T-helper 2 cell treated with Interferon-gamma antibody and Interleukin-4, amounts not matched to agents 5 μg/mL and 100 μg/mL, for 36 hours (primary cell): ENCODE data around the gene EML3.
"Not testable (repeated sequence)": the region's sequence is repeated elsewhere in the genome, so short reads cannot be mapped to it uniquely, and the experiment has no call there.

ENCODE experiments used
- DNase-seq: peaks from one replicate; pipeline ENCODE4 v3.0.0; 2021; ENCODE audit warnings: low spot score
- H3K27ac Mint-ChIP-seq: one replicate; pipeline ENCODE4 v1.8.0; 2021; ENCODE audit warnings: mild to moderate bottlenecking, mixed read lengths
- H3K27me3 Mint-ChIP-seq: one replicate; pipeline ENCODE4 v1.8.0; 2021; ENCODE audit warnings: low read depth, mixed read lengths
- H3K36me3 Mint-ChIP-seq: one replicate; pipeline ENCODE4 v1.8.0; 2021; ENCODE audit warnings: low read depth, mixed read lengths
- H3K4me1 Mint-ChIP-seq: one replicate; pipeline ENCODE4 v1.8.0; 2021; ENCODE audit warnings: low read depth, mixed read lengths
- H3K4me3 Mint-ChIP-seq: one replicate; pipeline ENCODE4 v1.8.0; 2022; ENCODE audit warnings: mild to moderate bottlenecking, moderate library complexity, mixed read lengths
- H3K9me3 Mint-ChIP-seq: one replicate; pipeline ENCODE4 v1.8.0; 2021; ENCODE audit warnings: mixed read lengths

Gene EML3, protein sequence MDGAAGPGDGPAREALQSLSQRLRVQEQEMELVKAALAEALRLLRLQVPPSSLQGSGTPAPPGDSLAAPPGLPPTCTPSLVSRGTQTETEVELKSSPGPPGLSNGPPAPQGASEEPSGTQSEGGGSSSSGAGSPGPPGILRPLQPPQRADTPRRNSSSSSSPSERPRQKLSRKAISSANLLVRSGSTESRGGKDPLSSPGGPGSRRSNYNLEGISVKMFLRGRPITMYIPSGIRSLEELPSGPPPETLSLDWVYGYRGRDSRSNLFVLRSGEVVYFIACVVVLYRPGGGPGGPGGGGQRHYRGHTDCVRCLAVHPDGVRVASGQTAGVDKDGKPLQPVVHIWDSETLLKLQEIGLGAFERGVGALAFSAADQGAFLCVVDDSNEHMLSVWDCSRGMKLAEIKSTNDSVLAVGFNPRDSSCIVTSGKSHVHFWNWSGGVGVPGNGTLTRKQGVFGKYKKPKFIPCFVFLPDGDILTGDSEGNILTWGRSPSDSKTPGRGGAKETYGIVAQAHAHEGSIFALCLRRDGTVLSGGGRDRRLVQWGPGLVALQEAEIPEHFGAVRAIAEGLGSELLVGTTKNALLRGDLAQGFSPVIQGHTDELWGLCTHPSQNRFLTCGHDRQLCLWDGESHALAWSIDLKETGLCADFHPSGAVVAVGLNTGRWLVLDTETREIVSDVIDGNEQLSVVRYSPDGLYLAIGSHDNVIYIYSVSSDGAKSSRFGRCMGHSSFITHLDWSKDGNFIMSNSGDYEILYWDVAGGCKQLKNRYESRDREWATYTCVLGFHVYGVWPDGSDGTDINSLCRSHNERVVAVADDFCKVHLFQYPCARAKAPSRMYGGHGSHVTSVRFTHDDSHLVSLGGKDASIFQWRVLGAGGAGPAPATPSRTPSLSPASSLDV

GRCh38 chr11:62612366-62613290, at the start of gene EML3, which contains the start of gene ROM1:
EML3 (minus strand) TSS chr11:62612775; CDS start chr11:62612457, 318 bp downstream.
ROM1 (plus strand) TSS chr11:62613257; CDS start chr11:62613282, 25 bp downstream.
- peak; percentile 86 for DNase-seq
- no peaks in the 10 kb centered on the region for H3K27me3 Mint-ChIP-seq
- peak within 1 kb of the TSS; percentile 88 for H3K4me3 Mint-ChIP-seq
- H3K9me3 Mint-ChIP-seq: no peaks in the 10 kb centered on the region
- peak within 1 kb of the TSS; percentile 88 for H3K27ac Mint-ChIP-seq
- peaks cover 35% of the 10 kb centered on the region for H3K36me3 Mint-ChIP-seq
- peaks cover 31% of the 10 kb centered on the region for H3K4me1 Mint-ChIP-seq

DNA sequence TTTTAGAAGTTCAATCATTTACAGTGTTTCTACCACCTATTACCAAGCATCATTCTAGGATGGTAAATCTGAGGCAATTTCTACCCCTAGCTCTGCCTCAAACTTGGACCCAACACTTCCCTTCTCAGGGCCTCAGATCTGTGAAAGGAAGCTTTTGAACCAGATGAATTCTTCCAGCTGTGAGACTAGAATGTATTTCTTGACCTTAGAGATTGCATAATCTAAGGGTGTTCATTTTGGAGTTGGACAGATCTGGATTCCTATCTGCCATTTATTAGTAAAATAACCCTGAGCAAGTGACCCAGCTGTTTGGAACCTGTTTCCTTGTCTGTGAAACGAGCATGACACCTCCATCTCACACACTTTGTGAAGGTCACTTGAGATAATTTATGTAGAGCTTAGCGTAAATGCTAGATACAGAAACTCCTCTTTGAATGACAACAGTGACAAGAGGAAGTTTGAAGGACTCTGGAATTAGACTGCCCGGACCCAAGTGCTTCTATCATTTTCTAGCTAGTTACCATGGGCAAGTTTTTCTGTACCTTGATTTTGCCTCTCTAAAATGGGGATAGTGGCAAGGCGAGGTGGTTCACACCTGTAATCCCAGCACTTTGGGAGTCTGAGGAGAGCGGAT, 44.3 kb upstream of the EML3 start:
- H3K4me1 Mint-ChIP-seq: peaks cover 15% of the 10 kb centered on the region
- no peak for DNase-seq
- no peaks in the 10 kb centered on the region for H3K9me3 Mint-ChIP-seq
- peaks cover 6% of the 10 kb centered on the region for H3K36me3 Mint-ChIP-seq
- no peaks in the 10 kb centered on the region for H3K27me3 Mint-ChIP-seq
- no peak overlapping the region for H3K4me3 Mint-ChIP-seq
- no peak overlapping the region for H3K27ac Mint-ChIP-seq

DNA sequence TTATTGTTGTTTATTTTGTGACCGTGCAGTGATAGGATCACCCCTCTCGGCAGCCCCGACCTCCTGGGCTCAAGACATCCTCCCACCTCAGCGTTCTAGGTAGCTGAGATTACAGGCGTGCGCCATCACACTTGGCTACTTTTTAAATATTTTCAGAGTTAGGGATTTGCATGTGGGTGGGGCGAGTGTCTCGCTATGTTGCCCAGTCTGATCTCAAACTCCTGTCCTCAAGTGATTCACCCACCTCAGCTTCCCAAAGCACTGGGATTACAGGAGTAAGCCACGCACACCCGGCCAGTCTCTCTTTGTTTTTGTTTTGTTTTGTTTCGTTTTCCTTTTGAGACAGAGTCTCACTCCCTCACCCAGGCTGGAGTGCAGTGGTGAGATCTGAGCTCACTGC, 41.7 kb upstream of the EML3 start:
- no peaks in the 10 kb centered on the region for H3K27me3 Mint-ChIP-seq
- DNase-seq: no peak
- H3K36me3 Mint-ChIP-seq: peaks cover 11% of the 10 kb centered on the region
- no peak overlapping the region for H3K27ac Mint-ChIP-seq
- H3K4me1 Mint-ChIP-seq: peaks cover 14% of the 10 kb centered on the region
- peak overlapping the region; percentile 46 for H3K4me3 Mint-ChIP-seq
- H3K9me3 Mint-ChIP-seq: no peaks in the 10 kb centered on the region

DNA sequence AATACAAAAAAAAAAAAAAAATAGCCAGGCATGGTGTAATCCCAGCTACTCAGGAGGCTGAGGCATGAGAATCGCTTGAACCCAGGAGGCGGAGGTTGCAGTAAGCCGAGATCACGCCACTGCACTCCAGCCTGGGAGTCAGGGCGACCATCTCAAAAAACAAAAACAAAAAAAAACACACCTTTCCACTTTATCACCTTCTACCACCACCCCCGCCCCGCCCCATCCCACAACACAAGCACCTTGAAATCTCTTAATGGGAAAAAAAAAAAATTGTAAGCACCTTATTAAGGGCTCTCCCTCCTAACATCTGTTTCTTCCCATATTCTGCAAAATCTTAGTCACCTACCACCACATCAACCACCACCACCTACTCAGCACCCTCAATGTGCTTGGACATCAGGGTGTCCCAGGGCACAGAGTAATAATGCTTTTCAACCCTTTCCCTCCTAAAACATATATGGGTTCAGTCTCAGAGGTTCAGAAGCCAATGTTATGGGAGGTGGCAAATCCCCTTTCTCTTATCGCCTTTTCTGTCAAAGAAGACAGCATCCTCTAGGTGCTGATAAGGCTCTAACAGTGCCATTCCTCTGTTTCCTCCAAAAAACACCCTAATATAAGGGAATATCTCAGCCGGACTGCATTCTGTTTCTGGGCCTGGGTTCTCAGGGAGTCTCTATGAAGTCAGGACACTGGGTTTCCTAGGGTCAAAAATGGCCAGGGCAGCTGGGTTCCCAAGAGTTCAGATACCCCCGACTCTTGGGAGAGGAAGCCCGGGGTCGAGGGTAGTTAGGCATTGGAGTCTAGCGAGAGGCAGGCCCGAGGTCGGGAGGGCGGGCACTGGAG, 39.8 kb upstream of the EML3 start:
- Mint-ChIP-seq H3K27me3 (no peaks in the 10 kb centered on the region), H3K27ac (peak overlapping the region; percentile 95), H3K36me3 (peaks cover 15% of the 10 kb centered on the region), H3K4me1 (peaks cover 14% of the 10 kb centered on the region), H3K4me3 (peak overlapping the region; percentile 95), H3K9me3 (no peaks in the 10 kb centered on the region)
- DNase-seq: no peak

GRCh38 chr11:62650283-62650682, 37.7 kb upstream of the EML3 start:
- H3K4me3 Mint-ChIP-seq, H3K9me3 Mint-ChIP-seq, H3K27me3 Mint-ChIP-seq, DNase-seq, H3K27ac Mint-ChIP-seq: not testable (repeated sequence)
- H3K36me3 Mint-ChIP-seq: peaks cover 26% of the 10 kb centered on the region
- H3K4me1 Mint-ChIP-seq: peaks cover 18% of the 10 kb centered on the region

GRCh38 chr11:62649486-62649885, 36.9 kb upstream of the EML3 start:
- no peak for DNase-seq
- no peak overlapping the region for H3K27ac Mint-ChIP-seq
- peaks cover 29% of the 10 kb centered on the region for H3K36me3 Mint-ChIP-seq
- no peak overlapping the region for H3K4me3 Mint-ChIP-seq
- peaks cover 19% of the 10 kb centered on the region for H3K4me1 Mint-ChIP-seq
- H3K27me3 Mint-ChIP-seq: no peaks in the 10 kb centered on the region
- no peaks in the 10 kb centered on the region for H3K9me3 Mint-ChIP-seq

GRCh38 chr11:62648967-62649364, 36.4 kb upstream of the EML3 start:
- Mint-ChIP-seq H3K9me3 (no peaks in the 10 kb centered on the region), H3K27ac (no peak overlapping the region), H3K4me1 (peaks cover 17% of the 10 kb centered on the region), H3K4me3 (no peak overlapping the region), H3K36me3 (peaks cover 33% of the 10 kb centered on the region), H3K27me3 (no peaks in the 10 kb centered on the region)
- DNase-seq: no peak

- peaks cover 14% of the 10 kb centered on the region for H3K4me1 Mint-ChIP-seq
- no peak overlapping the region for H3K27ac Mint-ChIP-seq
- H3K9me3 Mint-ChIP-seq: no peaks in the 10 kb centered on the region
- no peaks in the 10 kb centered on the region for H3K27me3 Mint-ChIP-seq
- H3K4me3 Mint-ChIP-seq: no peak overlapping the region
- peaks cover 32% of the 10 kb centered on the region for H3K36me3 Mint-ChIP-seq
- no peak for DNase-seq
Measured at GRCh38 chr11:62648185-62648966, 35.8 kb upstream of the EML3 start.

- Mint-ChIP-seq H3K27ac (no peak overlapping the region), H3K9me3 (no peaks in the 10 kb centered on the region), H3K27me3 (no peaks in the 10 kb centered on the region), H3K36me3 (peaks cover 34% of the 10 kb centered on the region), H3K4me1 (peaks cover 15% of the 10 kb centered on the region), H3K4me3 (no peak overlapping the region)
- no peak for DNase-seq
Measured at GRCh38 chr11:62647609-62648005, 35.0 kb upstream of the EML3 start.

DNA sequence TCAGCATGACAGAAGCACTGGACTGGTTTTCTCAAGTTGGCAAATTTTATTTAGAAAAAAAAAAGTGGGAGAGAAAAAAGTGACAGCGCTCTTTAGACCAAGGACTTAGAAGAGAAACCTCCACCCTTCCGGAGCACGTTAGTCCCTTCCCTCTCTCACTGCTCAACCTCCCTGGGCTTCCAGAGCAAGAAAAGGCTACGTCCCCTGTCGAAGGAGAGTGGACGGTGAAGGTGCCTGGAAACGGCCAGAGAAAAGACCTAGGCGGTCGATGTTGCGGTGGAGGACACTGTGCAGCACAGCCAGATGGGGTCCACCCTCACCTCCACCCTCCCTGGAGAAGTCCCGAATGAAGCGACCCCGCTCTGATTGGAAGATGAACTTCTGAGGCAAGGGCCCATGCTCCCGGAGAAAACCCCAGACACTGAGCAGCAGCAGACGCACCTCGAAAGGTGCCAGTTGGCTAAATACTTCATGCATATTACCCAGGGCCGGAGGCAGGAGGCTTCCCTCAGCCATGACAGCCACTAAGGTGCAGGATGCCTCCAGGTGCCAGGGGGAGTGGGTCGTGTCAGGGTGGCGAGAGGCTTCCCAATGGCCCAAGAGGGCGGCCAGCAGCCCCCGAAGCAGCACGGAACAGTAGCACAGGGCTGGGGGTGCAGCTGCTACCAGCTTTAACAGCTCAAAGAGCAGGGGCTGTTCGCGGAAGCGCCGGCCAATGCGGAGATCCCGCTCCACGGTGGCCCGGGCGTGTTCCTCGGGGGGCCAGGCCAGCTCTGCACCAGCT, 34.4 kb upstream of the EML3 start:
- Mint-ChIP-seq H3K4me1 (peaks cover 13% of the 10 kb centered on the region), H3K27ac (peak overlapping the region; percentile 97), H3K36me3 (peaks cover 33% of the 10 kb centered on the region), H3K4me3 (peak overlapping the region; percentile 99), H3K27me3 (no peaks in the 10 kb centered on the region), H3K9me3 (no peaks in the 10 kb centered on the region)
- DNase-seq: no peak
